Measurements from ENCODE around the gene KIF21A. TPM values are rescaled to one million over a fixed set of nuclear protein-coding genes. Genes with fewer than 3 reads are reported as not detected.

KIF21A gene
- total and polyA plus RNA-seq, 2 donors (not counting 3 experiments of a cell fraction or from before 2014, with no cell fraction given), result 1.8 to 10.1 TPM

- FAIRE-seq (no peak), DNase-seq (ENCODE audit: low read depth, low spot score) (no peak)
- Histone ChIP-seq H4K20me1 (replicated peaks; ENCODE audit: control insufficient read depth, extremely low read depth, insufficient read depth, low read length) (no peaks in the 10 kb centered on the region), H3K9me1 (replicated peaks; ENCODE audit: control insufficient read depth, extremely low read depth, insufficient read depth, low read length) (no peaks in the 10 kb centered on the region), H3K36me3 (ENCODE audit: control insufficient read depth in 2 of 2, extremely low read depth in 1 of 2, insufficient read depth in 2 of 2, low read length in 2 of 2) (peaks cover 0 to 3% of the 10 kb centered on the region in 2 experiments), H3K9me3 (replicated peaks; ENCODE audit: control insufficient read depth, insufficient read depth, low read length) (no peaks in the 10 kb centered on the region), H3K27me3 (ENCODE audit: control insufficient read depth in 2 of 2, insufficient read depth in 2 of 2, low read length in 2 of 2) (no peaks in the 10 kb centered on the region), H3K9ac (replicated peaks; ENCODE audit: extremely low read depth, insufficient read depth, low read length) (no peak overlapping the region), H3K4me3 (replicated peaks in 1 of 3; ENCODE audit: insufficient read depth in 1 of 3, low read depth in 1 of 3, low read length in 3 of 3) (no peak overlapping the region), H3K4me1 (ENCODE audit: control insufficient read depth, extremely low read depth, insufficient read depth, low read length) (no peaks in the 10 kb centered on the region), H3K27ac (ENCODE audit: insufficient read depth, low read depth, low read length) (no peak overlapping the region), H3K4me2 (ENCODE audit: insufficient read depth, low read length) (no peak overlapping the region), H2AFZ (ENCODE audit: low read depth, low read length) (no peak overlapping the region), H3K79me2 (ENCODE audit: control insufficient read depth, insufficient read depth, low read length) (no peaks in the 10 kb centered on the region)
- intact Hi-C loops (cut with micrococcal nuclease) (no loop called here), dilution Hi-C loops (cut with MboI; ENCODE audit: extremely low pct_ligation_motif_present, low sequenced_read_pairs) (no loop called here)
- CTCF ChIA-PET, result no interaction called here
- TF ChIP-seq MYC (IDR thresholded peaks at IDR 0.05; ENCODE audit: low read depth, low read length) (no peak), CTCF (IDR thresholded peaks at IDR 0.05; ENCODE audit: extremely low read depth in 1 of 2, insufficient read depth in 1 of 2, low read depth in 1 of 2, low read length in 2 of 2) (no peak), GATA2 (IDR thresholded peaks at IDR 0.05; ENCODE audit: insufficient read depth, insufficient read length, low read depth, low read length) (no peak)
- POLR2A ChIA-PET, result no interaction called here
- no TSS peak for BruUV-seq (replicated peaks)
Observed at GRCh38 chr12:39332661-39333175, 110.2 kb downstream of the KIF21A start.

GRCh38 chr12:39331539-39332261 is 111.2 kb downstream of the KIF21A start:
- intact Hi-C loops (cut with micrococcal nuclease), result no loop called here
- H3K36me3 ChIP-seq (ENCODE audit: control insufficient read depth in 2 of 2, extremely low read depth in 1 of 2, insufficient read depth in 2 of 2, low read length in 2 of 2), result peaks cover 0 to 3% of the 10 kb centered on the region in 2 experiments
- DNase-seq (ENCODE audit: low read depth, low spot score), result no peak
- H3K9ac ChIP-seq (replicated peaks; ENCODE audit: extremely low read depth, insufficient read depth, low read length), result no peak overlapping the region
- BruUV-seq (replicated peaks), result no TSS peak
- POLR2A ChIA-PET, result no interaction called here
- no peak overlapping the region for H3K4me3 ChIP-seq (replicated peaks in 1 of 3; ENCODE audit: insufficient read depth in 1 of 3, low read depth in 1 of 3, low read length in 3 of 3)
- H3K9me3 ChIP-seq (replicated peaks; ENCODE audit: control insufficient read depth, insufficient read depth, low read length), result no peaks in the 10 kb centered on the region
- no peaks in the 10 kb centered on the region for H3K27me3 ChIP-seq (ENCODE audit: control insufficient read depth in 2 of 2, insufficient read depth in 2 of 2, low read length in 2 of 2)
- H3K27ac ChIP-seq (ENCODE audit: insufficient read depth, low read depth, low read length), result no peak overlapping the region
- H3K4me1 ChIP-seq (ENCODE audit: control insufficient read depth, extremely low read depth, insufficient read depth, low read length), result no peaks in the 10 kb centered on the region
- no peaks in the 10 kb centered on the region for H3K79me2 ChIP-seq (ENCODE audit: control insufficient read depth, insufficient read depth, low read length)
- TF ChIP-seq FOS (IDR thresholded peaks at IDR 0.05; ENCODE audit: borderline replicate concordance, insufficient read depth, low read length), result no peak
- TF ChIP-seq EZH2 (IDR thresholded peaks at IDR 0.05; ENCODE audit: borderline replicate concordance, low read depth, low read length, severe bottlenecking), result no peak
- TF ChIP-seq JUN (IDR thresholded peaks at IDR 0.05; ENCODE audit: borderline replicate concordance, insufficient read depth, insufficient read length, low read depth), result no peak
- TF ChIP-seq POLR2A (IDR thresholded peaks at IDR 0.05; ENCODE audit: low read depth, low read length), result no peak
- H3K9me1 ChIP-seq (replicated peaks; ENCODE audit: control insufficient read depth, extremely low read depth, insufficient read depth, low read length), result no peaks in the 10 kb centered on the region
- no peak overlapping the region for H2AFZ ChIP-seq (ENCODE audit: low read depth, low read length)
- no peaks in the 10 kb centered on the region for H4K20me1 ChIP-seq (replicated peaks; ENCODE audit: control insufficient read depth, extremely low read depth, insufficient read depth, low read length)
- dilution Hi-C loops (cut with MboI; ENCODE audit: extremely low pct_ligation_motif_present, low sequenced_read_pairs), result no loop called here
- CTCF ChIA-PET, result no interaction called here
- FAIRE-seq, result no peak
- H3K4me2 ChIP-seq (ENCODE audit: insufficient read depth, low read length), result no peak overlapping the region

Data from endothelial cell of umbilical vein (primary cell).